Neural cell (in vitro differentiated cells): ENCODE measurements around the gene PDXDC1. TPM values are rescaled to one million over a fixed set of nuclear protein-coding genes. Genes with fewer than 3 reads are reported as not detected.
"Not testable (repeated sequence)": the region's sequence is repeated elsewhere in the genome, so short reads cannot be mapped to it uniquely, and the experiment has no call there.

Experiments
- H2AFZ ChIP-seq: fragments of 200-600, 300-800 bp; sonication (generic), shearing (Covaris generic); 2 replicates; pipeline ENCODE4 v1.6.0; 2014; ENCODE audit warnings: low read depth, mild to moderate bottlenecking, antibody characterized with exemption, low read length, moderate library complexity
- H3F3A ChIP-seq: fragments of 200-600 bp; shearing (Covaris generic); 2 replicates; pipeline ENCODE4 v1.6.1; 2016; ENCODE audit warnings: mild to moderate bottlenecking, moderate library complexity, mixed read lengths, antibody characterized with exemption, low read length; ENCODE audit not compliant: insufficient read depth, poor library complexity, severe bottlenecking
- H3K27ac ChIP-seq: fragments of 200-600, 300-800 bp; sonication (generic), shearing (Covaris generic); 2 replicates; pipeline ENCODE4 v1.5.1; 2014; ENCODE audit warnings: mild to moderate bottlenecking, low read length, moderate library complexity
- H3K27me3 ChIP-seq: fragments of 300-800, 200-600 bp; sonication (generic), shearing (Covaris generic); 2 replicates; pipeline ENCODE4 v1.6.0; 2014; ENCODE audit warnings: mild to moderate bottlenecking, low read depth, low read length, moderate library complexity; ENCODE audit not compliant: insufficient read depth
- H3K36me3 ChIP-seq: fragments of 300-800, 200-600 bp; sonication (generic), shearing (Covaris generic); 2 replicates; pipeline ENCODE4 v1.5.1; 2014; ENCODE audit warnings: mild to moderate bottlenecking, antibody characterized with exemption, low read length, moderate library complexity; ENCODE audit not compliant: insufficient read depth
- H3K4me2 ChIP-seq: fragments of 300-800, 200-600 bp; sonication (generic), shearing (Covaris generic); 2 replicates; pipeline ENCODE4 v1.6.0; 2014; ENCODE audit warnings: mild to moderate bottlenecking, low read length
- H3K4me3 ChIP-seq: fragments of 300-800, 200-600 bp; sonication (generic), shearing (Covaris generic); 2 replicates; pipeline ENCODE4 v1.5.1; 2014; ENCODE audit warnings: mild to moderate bottlenecking, low read length, moderate library complexity
- H3K79me2 ChIP-seq: fragments of 200-600 bp; shearing (Covaris generic); replicated peaks from 2 replicates; pipeline ENCODE4 v1.6.0; 2014; ENCODE audit warnings: mild to moderate bottlenecking, low read length, moderate library complexity; ENCODE audit not compliant: insufficient read depth
- H3K9ac ChIP-seq: fragments of 300-800, 200-600 bp; sonication (generic), shearing (Covaris generic); 2 replicates; pipeline ENCODE4 v1.6.1; 2016; ENCODE audit warnings: mild to moderate bottlenecking, low read length, mixed read lengths
- H3K9me2 ChIP-seq: fragments of 200-600 bp; shearing (Covaris generic); 2 replicates; pipeline ENCODE4 v1.6.1; 2016; ENCODE audit warnings: mild to moderate bottlenecking, low read length, mixed read lengths; ENCODE audit not compliant: insufficient read depth
- H3K9me3 ChIP-seq: fragments of 200-600, 300-800 bp; sonication (generic), shearing (Covaris generic); 2 replicates; pipeline ENCODE4 v1.6.1; 2016; ENCODE audit warnings: mild to moderate bottlenecking, mixed run types, low read length, moderate library complexity, mixed read lengths
- H4K20me1 ChIP-seq: fragments of 200-600 bp; shearing (Covaris generic); 2 replicates; pipeline ENCODE4 v1.6.1; 2016; ENCODE audit warnings: mild to moderate bottlenecking, mixed run types; ENCODE audit not compliant: insufficient read depth
- CTCF ChIP-seq: fragments of 450-650 bp; IDR thresholded peaks from 2 replicates; pipeline ENCODE4 v1.5.1; 2014; ENCODE audit warnings: antibody characterized with exemption, mild to moderate bottlenecking, moderate library complexity; ENCODE audit not compliant: poor library complexity, severe bottlenecking
- EP300 ChIP-seq: fragments of 450-650 bp; conservative IDR thresholded peaks from 2 replicates; pipeline ENCODE4 v1.6.1; 2014; ENCODE audit warnings: antibody characterized with exemption, mild to moderate bottlenecking, moderate library complexity; ENCODE audit not compliant: poor library complexity, severe bottlenecking
- EZH2 ChIP-seq: fragments of 200-600, 300-800 bp; shearing (Covaris generic), sonication (generic); IDR thresholded peaks from 2 replicates; pipeline ENCODE4 v1.6.1; 2014; ENCODE audit warnings: antibody characterized with exemption, low read length, borderline replicate concordance, mild to moderate bottlenecking; ENCODE audit not compliant: insufficient read depth, poor library complexity, severe bottlenecking
- MXI1 ChIP-seq: fragments of 450-650 bp; conservative IDR thresholded peaks from 2 replicates; pipeline ENCODE4 v1.6.1; 2014; ENCODE audit warnings: antibody characterized with exemption, mild to moderate bottlenecking; ENCODE audit not compliant: poor library complexity, severe bottlenecking
- POLR2AphosphoS5 ChIP-seq: IDR thresholded peaks from 2 replicates; pipeline ENCODE4 v1.6.1; 2012
- RAD21 ChIP-seq: fragments of 450-650 bp; conservative IDR thresholded peaks from 2 replicates; pipeline ENCODE4 v1.6.1; 2014; ENCODE audit warnings: antibody characterized with exemption, mild to moderate bottlenecking, moderate library complexity
- REST ChIP-seq: IDR thresholded peaks from 2 replicates; pipeline ENCODE4 v1.6.1; 2012; ENCODE audit warnings: borderline replicate concordance
- SMC3 ChIP-seq: fragments of 450-650 bp; conservative IDR thresholded peaks from 2 replicates; pipeline ENCODE4 v1.6.1; 2014; ENCODE audit warnings: antibody characterized with exemption, mild to moderate bottlenecking, moderate library complexity; ENCODE audit not compliant: poor library complexity
- TAF1 ChIP-seq: IDR thresholded peaks from 2 replicates; pipeline ENCODE4 v1.6.1; 2012; ENCODE audit warnings: low read depth
- polyA plus RNA-seq: library from polyadenylated mRNA; depleted of rRNA; stranded (reverse); fragments of >200 nt; gene quantifications from 2 replicates; pipeline ENCODE4 v1.2.3, GENCODE V29; 2014

PDXDC1 gene
- polyA plus RNA-seq, 1 donor from 2014 or later, result 69.9 TPM

GRCh38 chr16:15043344-15043743, 68.5 kb downstream of the PDXDC1 start:
- Histone ChIP-seq H3K36me3 (no peaks in the 10 kb centered on the region), H3F3A (no peaks in the 10 kb centered on the region), H3K4me2 (no peak overlapping the region), H3K79me2 (no peaks in the 10 kb centered on the region), H2AFZ (no peak overlapping the region), H3K9me2 (no peaks in the 10 kb centered on the region), H3K9me3 (no peaks in the 10 kb centered on the region), H3K4me3 (no peak overlapping the region), H3K27me3 (no peaks in the 10 kb centered on the region), H3K27ac (no peak overlapping the region), H4K20me1 (no peaks in the 10 kb centered on the region), H3K9ac (no peak overlapping the region)
- TF ChIP-seq RAD21 (no peak), SMC3 (no peak), EZH2 (no peak), REST (no peak), TAF1 (no peak), POLR2AphosphoS5 (no peak), MXI1 (no peak), EP300 (no peak), CTCF (no peak)

DNA sequence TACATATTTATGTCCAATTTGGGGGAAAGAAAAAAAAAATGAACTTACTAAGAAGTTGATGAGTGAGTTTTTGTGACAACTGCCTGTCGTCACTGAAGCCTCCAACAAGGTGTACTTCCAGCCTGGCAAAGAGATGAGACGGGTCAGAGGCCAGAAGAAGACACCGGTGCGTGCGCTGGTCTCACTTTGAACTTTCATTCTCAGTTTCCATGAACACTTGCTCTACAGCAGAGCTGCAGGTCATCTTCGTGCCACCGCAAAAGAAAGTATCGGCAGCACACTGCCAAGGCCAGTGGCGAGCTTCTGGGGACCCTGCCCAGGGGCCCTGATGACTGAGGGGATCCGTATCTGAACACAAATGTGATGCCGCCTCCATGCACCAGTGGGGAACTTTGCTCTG, 69.5 kb downstream of the PDXDC1 start:
- Histone ChIP-seq H3K4me2 (no peak overlapping the region), H4K20me1 (no peaks in the 10 kb centered on the region), H3K27me3 (no peaks in the 10 kb centered on the region), H3F3A (no peaks in the 10 kb centered on the region), H3K9ac (no peak overlapping the region), H3K4me3 (no peak overlapping the region), H3K27ac (no peak overlapping the region), H3K9me3 (no peaks in the 10 kb centered on the region), H2AFZ (no peak overlapping the region), H3K79me2 (no peaks in the 10 kb centered on the region), H3K9me2 (no peaks in the 10 kb centered on the region), H3K36me3 (no peaks in the 10 kb centered on the region)
- no peak for TF ChIP-seq MXI1
- no peak for TF ChIP-seq RAD21
- TF ChIP-seq SMC3, result no peak
- TF ChIP-seq POLR2AphosphoS5, result no peak
- no peak for TF ChIP-seq EZH2
- TF ChIP-seq CTCF, result no peak
- no peak for TF ChIP-seq REST
- no peak for TF ChIP-seq EP300
- no peak for TF ChIP-seq TAF1

DNA sequence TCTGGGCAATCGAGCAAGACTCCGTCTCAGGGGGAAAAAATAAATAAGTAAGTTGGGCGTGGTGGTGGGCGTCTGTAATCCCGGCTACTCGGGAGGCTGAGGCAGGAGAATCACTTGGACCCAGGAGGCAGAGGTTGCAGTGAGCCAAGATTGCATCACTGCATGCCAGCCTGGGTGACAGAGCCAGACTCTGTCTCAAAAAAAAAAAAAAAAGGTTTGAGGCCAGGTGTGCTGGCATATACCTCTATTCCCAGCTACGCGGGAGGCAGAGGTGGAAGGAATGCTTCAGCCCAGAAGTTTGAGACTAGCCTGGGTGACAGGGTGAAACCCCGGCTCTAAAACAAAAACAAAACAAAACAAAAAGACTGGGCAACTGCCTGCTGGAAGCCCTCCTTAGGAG, 70.4 kb downstream of the PDXDC1 start:
- not testable (repeated sequence) for H3K79me2 ChIP-seq, H3K9me2 ChIP-seq, H3K27ac ChIP-seq, H3K36me3 ChIP-seq, H2AFZ ChIP-seq, H3K27me3 ChIP-seq, H4K20me1 ChIP-seq, H3K9me3 ChIP-seq, H3F3A ChIP-seq, H3K9ac ChIP-seq, H3K4me3 ChIP-seq, H3K4me2 ChIP-seq
